HG03108 (cell line): ENCODE data around the gene MVB12B.

Source experiments
- ATAC-seq: cut with Tn5 transposase; IDR thresholded peaks from one replicate; pipeline ENCODE4 v1.9.1; 2021; ENCODE audit warnings: moderate library complexity; ENCODE audit not compliant: unreplicated experiment

The MVB12B gene

DNA sequence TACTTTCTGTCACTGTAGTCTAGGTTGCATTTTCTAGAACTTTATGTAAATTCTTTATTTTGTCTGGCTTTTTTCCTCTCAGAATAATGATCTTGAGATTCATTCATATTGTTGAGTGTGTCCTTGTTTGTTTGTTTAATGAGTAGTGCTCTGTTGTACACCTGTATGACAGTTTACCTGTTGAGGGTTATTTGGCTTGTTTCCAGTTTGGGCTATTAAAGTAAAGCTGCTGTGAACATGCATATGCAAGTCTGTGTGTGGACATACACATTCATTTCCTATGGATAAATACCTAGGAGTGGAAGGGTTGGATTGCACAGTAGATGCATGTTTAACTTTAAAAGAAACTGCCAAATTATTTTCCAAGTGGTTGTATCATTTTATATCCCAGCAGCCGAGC, 30.4 kb downstream of the MVB12B start:
- no peak for ATAC-seq

DNA sequence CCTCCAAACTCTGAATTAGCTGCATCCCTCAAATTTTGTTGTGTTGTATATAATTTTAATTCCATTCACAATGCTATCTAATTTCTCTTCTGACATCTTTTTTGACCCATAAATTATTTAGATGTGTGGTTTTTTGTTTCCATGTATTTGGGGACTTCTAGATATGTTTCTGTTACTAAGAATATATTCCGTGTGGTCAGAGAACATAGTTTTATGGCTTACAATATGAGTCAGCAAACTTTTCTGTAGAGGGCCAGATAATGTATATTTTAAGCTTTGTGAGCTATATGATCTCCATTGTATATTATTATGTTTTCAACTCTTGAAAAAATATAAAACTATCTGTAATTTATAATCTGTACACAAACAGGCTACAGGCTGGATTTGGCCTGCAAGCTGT, 33.4 kb downstream of the MVB12B start:
- no peak for ATAC-seq

DNA sequence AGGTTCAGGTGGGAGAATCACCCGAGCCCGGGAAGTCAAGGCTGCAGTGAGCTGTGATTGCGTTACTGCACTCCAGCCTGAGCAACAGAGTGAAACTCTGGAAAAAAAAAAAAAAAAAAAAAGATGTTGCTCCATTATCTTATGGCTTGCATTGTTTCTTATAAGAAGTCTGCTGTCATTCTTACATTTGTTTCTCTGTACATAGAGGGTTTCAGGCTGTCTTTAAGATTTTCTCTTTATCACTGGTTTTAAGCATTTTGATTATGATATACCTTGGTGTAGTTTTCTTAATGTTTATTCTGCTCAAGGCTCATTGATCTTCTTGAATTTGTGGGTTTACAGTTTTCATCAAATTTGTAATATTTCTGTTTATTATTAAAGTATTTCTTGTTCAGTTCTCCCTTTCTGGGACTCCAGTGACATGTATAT, 35.2 kb downstream of the MVB12B start:
- no peak for ATAC-seq

DNA sequence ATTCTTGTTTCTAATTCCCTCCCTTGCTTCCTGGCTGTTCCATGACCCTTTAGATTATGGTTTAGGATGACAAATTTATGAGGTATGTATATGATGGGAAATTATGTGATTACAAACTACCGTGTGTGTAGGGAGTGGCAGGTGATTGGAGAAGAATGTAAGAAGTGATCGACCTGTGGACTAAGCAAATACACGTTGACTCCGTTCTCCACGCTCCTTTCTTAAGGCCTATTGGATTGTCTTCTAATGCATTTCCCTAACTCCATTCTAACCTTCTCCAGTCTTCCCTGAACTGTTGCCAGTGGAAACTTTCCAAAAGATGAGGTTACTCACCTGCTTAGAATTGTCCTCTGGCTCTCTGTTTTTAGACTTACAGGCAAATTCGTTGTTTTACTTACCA, 36.6 kb downstream of the MVB12B start:
- ATAC-seq = no peak

DNA sequence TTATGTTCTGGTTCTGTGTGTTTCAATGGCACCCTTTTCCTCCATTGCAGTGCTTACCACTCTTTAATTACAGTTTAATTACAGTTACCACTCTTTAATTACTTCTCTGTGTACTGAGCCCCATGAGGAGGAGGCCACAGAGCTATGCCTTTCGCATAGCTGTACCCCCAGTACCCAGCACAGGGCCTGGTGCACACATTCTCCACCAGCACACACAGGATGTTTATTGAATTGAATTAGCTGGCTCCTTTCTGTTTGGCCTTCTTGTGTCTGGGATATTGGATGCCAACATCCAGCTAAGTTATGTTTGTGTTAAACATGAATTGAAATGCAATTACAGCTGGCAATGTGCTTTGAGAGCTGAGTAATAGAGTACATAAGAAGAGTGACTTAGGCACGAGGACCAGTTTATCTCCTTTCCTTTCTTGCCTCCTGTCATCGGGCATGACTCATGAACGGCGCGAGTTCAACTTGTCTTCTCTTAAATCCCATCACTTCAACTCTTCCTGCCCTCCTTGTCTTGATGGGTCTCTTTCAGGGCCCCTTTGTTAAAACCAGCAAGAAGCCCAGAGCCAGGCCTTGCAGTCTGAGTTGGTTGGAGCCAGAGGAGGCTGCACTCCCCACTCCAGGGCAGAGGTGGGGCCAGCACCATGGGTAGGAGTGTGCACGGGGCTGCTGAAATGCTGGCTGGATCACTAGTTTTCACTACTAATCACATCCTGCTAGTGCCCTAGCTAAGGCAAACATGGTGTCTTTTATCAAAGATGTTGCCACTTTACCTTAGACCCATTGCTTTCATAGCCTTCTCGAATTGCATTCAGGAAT, 37.4 kb downstream of the MVB12B start:
- no peak for ATAC-seq

DNA sequence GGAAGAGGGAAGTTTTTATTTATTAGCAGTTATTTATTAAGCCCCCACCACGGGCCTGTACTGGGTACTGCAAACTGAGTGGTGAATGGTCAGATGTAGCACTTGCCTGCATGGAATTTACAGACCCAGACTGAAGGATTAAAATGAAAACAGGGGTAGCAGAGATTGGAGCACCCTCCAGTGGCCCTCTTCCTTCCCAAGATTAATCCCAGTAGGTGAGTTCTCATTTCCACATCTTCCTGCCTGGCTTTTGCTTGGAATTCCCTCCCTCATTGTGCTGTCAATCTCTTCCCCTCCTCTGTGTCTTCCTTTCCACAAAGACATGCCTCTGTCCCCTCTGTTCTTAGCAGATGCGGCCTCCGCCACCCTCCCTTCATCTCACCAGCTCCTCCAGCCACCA, 39.2 kb downstream of the MVB12B start:
- ATAC-seq = no peak

DNA sequence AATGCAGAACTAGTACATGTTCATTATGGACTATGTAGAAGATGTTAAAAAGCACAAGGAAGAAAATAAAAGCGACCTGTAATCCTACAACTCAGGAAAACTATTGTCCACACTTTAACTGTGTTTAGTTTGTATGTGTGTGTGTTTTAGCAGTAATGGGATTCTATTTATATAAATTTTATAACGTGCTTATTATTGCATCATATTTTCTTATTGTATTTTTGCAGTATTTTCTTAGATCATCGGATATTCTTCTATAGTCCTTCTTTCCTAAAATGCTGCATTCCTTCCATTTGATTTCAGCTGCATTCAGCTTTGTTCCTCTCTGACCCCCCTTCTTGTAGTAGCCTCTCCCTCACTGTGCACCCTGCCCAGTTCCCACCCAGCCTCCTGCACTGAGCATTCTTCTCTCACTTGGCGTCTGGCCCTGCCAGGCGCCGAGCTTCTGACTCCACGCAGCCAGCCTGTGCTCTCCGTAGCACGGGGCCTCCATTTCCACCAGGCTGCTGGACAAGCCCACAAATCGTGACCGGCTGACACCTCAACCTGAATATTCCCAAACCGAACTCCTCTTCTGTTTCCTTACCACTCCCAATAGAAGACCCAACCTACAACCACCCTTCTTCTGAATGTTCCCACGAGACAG, 39.9 kb downstream of the MVB12B start:
- ATAC-seq = no peak

DNA sequence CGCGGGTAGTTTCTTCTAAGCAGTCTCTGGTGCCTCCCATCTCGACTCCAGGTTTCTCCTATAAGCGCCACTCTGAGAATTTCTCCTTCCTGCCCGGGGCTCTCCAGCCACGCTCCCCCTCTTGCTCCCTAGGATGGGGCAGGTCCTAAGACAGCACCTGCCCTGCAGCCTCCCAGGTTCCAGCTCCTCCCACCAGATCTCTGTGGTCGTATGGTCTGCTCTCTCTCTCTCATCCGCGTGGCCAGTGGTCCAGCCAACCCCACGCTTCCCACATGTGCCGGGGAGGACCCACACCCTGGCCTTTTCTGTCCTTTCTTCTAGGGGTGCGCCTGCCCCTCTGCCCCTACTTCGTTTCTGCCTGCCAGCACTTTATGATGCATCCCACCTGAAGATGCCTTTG, 40.5 kb downstream of the MVB12B start:
- ATAC-seq = no peak

DNA sequence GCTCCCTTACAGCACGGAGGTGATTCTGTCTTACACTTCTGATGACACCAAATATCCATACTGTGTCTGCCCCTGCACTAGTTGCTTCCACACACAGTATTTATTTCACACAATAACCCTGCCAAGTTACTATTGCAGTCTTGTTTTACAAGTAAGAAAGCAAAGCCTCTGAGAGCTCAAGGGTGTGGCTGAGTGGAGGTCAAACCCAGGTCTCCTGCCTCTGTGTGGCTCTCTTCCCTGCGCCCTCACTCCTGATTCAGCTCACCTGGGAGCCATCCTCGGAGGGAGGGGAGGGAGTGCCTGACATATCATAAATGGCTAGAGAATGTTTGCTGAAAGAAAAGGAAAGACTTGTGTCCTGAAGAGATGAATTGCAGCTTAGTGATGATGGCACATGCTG, 41.0 kb downstream of the MVB12B start:
- ATAC-seq = no peak

DNA sequence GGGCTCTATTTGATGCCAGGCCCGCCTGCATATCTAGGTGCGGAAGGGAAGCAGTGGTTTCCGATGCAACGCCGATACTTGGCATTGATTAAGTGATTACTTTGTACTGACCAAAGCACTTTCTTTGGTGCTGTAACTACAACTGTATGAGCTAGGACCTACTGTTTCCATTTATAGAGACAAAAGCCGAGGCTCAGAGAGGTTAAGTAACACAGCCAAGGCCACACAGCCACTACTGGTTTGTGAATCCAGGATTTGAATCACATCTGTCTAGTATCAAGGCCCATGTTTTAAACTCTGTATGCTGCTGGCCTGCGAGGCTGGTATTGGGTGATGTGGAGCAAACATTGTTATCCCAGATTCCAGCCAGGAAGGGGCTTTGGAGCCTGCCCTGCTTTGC, 41.4 kb downstream of the MVB12B start:
- no peak for ATAC-seq

DNA sequence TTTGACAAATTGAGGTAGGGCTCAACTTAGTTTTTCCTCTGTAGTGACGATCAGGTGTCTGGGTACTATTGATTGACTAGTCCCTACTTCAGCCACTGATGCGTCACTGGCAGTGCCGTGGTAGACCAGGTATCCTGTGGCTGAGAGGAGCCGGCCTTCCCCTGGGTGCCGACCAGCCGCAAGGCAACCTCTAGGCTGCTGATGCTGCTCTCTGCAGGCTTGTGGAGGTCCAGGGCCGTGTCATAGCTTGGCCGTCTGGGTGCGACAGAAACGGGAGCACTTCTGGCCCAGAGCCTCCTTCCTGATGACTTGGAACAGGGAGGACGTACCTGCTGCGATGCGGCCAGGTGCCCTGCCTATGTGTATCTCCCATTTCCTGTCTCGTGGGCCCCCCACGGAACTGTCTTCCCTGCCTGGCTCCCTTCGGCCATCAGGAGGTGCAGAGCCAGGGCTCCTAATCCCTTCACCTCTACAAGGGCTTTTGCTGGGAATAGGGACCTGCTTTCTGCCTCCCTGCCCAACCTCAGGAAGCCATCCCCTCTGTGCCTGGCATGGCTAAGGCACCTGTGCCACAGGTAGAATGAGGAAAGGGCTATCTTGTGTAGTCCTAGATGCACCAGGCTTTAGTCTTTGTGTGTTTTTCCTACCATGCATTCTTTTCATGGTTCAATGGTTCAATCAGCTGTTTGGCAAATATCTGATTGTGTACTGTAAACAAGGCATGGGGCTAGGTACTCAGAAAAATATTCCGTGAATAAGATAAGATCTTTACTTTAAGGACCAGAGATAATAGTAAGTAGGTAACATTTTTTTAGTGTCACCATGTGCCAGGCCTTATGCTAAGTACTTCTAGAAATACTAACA, 44.6 kb downstream of the MVB12B start:
- ATAC-seq = no peak

DNA sequence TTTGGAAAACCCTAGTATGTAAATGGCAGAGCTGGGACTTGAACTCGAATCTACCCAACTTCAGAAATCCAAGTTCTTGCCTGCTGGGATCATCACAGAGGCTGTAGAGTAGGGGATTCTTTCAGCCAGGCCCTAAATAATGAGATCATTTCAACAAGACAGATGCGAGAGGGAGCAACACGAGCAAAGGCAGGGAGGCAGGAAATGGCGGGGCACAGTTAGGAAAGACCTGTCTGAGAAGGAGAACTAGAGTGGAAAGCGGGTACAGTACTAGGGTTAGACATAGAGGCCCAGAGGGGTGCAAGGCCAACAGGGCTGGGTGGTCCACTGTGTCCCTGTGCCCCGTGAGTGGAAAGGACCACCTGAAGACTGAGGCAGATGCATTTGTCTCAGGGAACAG, 46.1 kb downstream of the MVB12B start:
- ATAC-seq = no peak

DNA sequence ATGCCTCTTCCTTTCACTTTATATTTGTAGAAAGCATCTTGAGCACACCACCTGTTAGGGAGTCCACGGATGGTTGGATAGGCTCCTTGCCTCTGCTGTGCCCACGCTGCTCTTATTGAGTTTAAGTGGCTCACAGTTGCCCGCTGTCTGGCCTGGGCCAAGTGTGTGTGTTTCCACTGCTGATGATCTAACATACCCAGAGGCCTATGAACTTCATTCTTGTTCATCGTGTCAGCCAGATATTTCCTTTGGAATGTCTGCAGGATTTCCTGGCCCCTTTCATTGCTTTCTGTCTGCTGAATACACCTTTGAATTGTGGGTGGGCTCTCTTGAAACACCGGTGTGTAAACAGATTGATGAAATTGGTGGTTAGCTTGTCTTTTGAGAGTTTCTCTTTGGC, 46.6 kb downstream of the MVB12B start:
- no peak for ATAC-seq

DNA sequence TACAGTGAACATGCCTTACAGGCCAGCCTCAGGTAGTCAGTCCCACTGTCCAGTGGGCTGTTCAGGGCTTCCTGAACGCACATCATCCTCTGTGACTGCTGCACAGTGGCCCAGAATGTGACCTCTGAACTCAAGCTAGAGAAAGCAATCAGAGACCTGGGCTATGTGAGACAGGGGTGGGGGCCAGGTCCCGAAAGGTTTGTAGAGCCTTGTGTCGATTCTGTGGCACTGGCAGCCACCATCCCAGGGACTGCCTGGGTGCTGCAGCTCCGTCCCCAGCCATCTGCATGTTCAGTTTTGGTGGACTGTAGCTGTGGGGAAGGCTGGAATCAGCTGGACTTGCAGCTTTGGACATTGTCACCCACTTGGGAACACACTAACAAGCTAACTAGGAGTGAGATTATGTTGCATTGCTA, 47.7 kb downstream of the MVB12B start:
- ATAC-seq = no peak

DNA sequence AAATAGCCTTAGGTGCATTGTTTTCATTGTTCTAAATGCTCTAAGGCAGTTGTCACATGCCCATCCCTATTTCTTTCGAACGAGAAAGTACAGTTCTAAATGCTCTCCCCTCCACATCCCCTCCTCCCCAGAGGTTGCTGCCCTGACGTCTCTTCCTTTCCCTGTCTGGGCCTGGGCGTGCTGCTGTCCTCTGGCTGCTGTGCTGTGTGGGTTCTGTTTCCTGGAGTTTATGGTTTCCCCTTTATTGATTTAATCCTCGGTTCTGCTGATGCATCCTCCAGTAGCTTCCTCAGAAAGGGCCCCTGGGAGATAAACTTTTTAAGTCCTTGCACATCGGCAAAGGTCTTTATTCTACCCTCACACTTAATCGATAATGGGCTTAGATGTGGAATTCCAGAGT, 48.8 kb downstream of the MVB12B start:
- no peak for ATAC-seq

DNA sequence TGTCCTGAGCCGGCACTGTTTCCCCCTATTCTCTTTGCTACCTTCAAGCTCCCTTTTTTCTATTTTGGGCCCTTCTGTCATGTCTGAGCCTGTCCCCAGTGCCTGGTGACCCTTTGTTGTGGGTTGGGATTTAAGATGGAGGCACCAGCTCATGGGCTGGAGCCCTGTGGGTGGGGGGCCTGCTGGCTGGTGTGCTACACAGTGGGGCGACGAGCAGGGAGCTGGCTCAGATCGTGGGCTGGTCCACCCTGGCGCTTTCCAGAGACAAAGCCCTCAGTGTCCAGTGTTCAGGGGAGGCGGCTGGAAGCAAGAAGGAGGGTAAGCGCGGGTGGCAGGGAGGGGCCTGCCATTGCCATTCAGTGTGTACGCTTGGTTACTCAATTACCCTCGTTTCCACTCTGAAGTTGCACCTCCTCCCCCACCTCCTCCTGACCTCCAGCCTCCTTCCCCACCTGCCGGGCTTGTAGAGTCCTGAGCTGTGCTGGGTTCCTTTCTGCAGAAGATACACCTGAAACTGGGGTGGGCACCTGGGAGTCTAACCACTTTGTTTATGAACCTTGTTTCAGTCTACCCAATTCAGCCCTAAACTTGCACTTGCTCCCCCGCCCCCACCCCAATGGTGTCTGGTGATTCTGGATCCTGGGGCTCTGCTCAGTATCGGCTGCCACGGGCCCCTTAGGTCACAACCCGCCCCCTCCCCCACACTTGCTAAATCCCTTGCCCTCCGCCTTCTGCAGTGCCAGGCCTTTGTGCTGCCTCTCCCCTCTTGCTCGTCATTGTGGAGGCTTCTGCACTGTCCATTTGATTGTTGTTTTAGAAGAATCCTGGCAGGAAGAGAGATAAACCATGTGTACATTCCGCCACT, 49.9 kb downstream of the MVB12B start:
- ATAC-seq = no peak

DNA sequence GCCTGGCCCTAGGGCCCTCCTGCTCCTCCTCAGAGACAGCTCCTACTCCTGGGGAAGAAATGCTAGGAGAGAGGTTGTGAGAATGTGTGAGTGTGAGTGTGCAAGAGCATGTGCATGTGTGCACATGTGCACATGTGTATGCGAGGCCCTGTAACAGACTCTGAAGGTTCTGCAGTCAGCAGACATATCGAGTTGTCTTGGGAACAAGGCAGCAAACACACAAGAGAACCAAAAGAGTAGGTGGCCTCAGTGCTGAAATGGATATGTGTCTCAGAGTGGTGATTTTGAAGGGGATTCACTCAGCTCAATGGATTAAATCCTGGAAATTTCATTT, 50.5 kb downstream of the MVB12B start:
- ATAC-seq = no peak

DNA sequence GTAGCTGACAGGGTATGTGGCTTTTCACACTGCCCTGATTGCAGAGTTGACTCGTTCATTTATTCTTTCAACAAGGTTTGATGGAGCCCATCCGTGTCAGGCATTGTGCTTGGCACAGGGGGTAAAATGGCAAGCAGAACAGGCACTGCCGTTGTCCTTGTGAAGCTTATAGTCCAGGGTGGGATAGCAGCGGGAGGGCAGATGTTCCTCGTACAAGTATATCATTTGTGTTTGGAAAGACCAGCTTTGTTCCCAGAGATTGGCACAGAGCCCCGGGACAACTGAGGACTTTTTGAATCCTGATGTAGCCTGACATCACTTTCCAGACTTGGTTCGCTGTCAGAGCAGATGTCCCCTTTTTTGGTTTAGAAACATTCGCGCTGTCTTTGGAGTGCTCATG, 50.9 kb downstream of the MVB12B start:
- no peak for ATAC-seq

DNA sequence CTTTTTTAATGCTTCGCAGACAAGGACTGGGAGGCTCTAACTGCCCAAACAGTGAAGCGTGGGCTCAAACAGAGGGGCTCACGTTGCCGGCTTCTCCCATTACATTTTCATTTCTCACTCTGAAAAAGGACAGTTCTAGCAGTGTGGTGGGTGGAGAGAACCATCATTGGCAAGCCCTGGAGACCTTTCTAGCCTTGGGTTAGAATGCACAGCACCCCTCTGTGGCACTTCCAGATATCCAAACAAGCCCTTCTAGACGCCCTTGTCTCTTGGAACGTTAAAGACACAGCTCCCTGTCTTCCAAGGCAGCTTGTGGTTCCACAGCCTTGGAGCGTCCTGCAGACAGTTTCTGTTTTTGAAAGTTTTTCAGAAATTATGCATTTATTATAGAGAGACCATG, 52.1 kb downstream of the MVB12B start:
- ATAC-seq = no peak

DNA sequence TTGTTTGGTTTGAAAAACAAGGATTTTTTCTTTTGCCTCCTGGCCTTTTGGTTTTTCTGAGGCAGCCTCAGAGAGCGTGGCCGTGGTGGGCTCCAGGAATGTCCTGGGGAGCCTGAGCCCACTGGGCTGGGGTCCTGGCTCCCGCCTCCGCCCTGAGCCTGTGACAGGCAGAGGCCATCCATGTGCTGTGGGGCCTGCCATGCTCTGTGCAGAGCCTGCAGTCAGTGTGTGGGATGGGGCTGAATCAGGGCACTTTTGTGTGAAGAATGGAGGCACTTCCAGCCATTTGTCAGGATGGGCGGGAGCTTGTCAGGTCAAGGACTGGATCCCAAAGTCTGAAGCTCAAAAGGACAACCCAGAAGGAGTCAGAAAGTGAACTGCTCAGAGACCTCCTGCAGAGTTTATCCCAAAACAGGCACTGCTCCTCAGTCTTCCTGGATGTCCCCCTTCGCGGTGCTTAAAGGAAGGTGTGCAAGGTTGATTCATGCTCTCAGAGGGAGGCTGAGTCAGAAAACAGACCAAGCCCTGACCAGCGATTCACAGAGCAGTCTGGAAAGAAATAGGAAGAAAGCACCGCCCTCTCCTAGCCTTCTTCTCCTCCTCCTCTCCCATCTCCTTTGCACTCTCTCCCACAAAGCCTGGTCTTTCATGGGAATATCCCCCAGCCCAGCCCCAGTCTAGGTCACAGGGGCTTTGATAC, 53.2 kb downstream of the MVB12B start:
- no peak for ATAC-seq
